Right lobe of liver (tissue), 6 donors: ENCODE results near the gene FBXW5. TPM values are rescaled to one million over a fixed set of nuclear protein-coding genes. Genes with fewer than 3 reads are reported as not detected.

Experiments
- ATAC-seq, 4 donors: fragments of 200-7000 bp; cut with Tn5 transposase; one replicate each; pipeline ENCODE4 v1.9.1; 2020; ENCODE audit warnings: mild to moderate bottlenecking in 4 of 4, moderate library complexity in 4 of 4
- DNase-seq, 3 donors: peaks; one replicate each; pipeline ENCODE4 v3.0.0-alpha.2; 2020
- H3K27ac ChIP-seq, 3 donors: fragments of 200-600 bp; one replicate each; pipeline ENCODE4 v1.8.0; 2022
- H3K27me3 ChIP-seq, 2 donors: fragments of 200-600 bp; one replicate each; pipeline ENCODE4 v1.8.0; 2022
- H3K36me3 ChIP-seq, 4 donors: fragments of 200-600 bp; sonication (generic) in 1 of 4; one replicate each; pipeline versions ENCODE4 v1.5.1 to v1.8.0; 2017 to 2022; ENCODE audit warnings: control low read depth in 1 of 4
- H3K4me1 ChIP-seq, 4 donors: fragments of 200-600 bp; sonication (generic) in 1 of 4; one replicate each; pipeline versions ENCODE4 v1.5.1 to v1.8.0; 2017 to 2022; ENCODE audit warnings: control low read depth in 1 of 4
- H3K4me3 ChIP-seq, 3 donors: fragments of 200-600 bp; one replicate each; pipeline ENCODE4 v1.8.0; 2022
- H3K9me3 ChIP-seq, 4 donors: fragments of 200-600 bp; sonication (generic) in 1 of 4; one replicate each; pipeline versions ENCODE4 v1.5.1 to v1.8.0; 2017 to 2022; ENCODE audit warnings: control low read depth in 1 of 4
- POLR2A ChIP-seq: fragments of 450-650 bp; IDR thresholded peaks from one replicate; pipeline ENCODE4 v1.6.1; 2017; ENCODE audit warnings: antibody characterized with exemption, mild to moderate bottlenecking
- WGBS: methylation state at CpG from one replicate; pipeline ENCODE4 v1.1.6; 2018; ENCODE audit warnings: low coverage, low lambda C conversion rate; ENCODE audit not compliant: insufficient coverage; ENCODE audit errors: missing lambda C conversion rate; 5-methylcytosine and 5-hydroxymethylcytosine counted together
- intact Hi-C, 2 donors: fragments of 100-400 bp; cut with DNase I; formaldehyde crosslinking; loops; one replicate each; pipeline versions ENCODE4 v1.11.2 to v1.14.1; 2022
- total RNA-seq, 6 experiments: library from RNA; depleted of rRNA in 2 of 6; stranded (reverse); fragments of >200 nt in 2 of 6; fragmentation: NEBNext Ultra II Directional in 3 of 6; extraction: Animal tissue kit (Norgen Biotek cat#: 25700) in 3 of 6; gene quantifications; one replicate each; pipeline versions ENCODE4 v1.1.0 to v1.2.4, GENCODE V29; 2016 to 2023
- TF ChIP-seq, protein P1 (sequence below), 4 donors: fragments of 200-600 bp in 3 of 4; fragments of 450-650 bp in 1 of 4; IDR thresholded peaks; one replicate each; pipeline versions ENCODE4 v1.5.1 to v1.8.0; 2016 to 2022; ENCODE audit warnings: antibody characterized with exemption in 4 of 4, mild to moderate bottlenecking in 2 of 4
- donor health status: DM: no; HTN: yes; CAD: no.
- donor health status: DM: no; HTN: no; CAD: no.
- donor health status: DM: no; HTN: no; CAD: no.
- donor health status: DM: no; HTN: yes; CAD: no.
- donor health status: DM: no; HTN: yes; CAD: no.

The FBXW5 gene
- total RNA-seq, 6 experiments from 2014 or later: 84.0 to 290 (median 97.4) TPM

DNA sequence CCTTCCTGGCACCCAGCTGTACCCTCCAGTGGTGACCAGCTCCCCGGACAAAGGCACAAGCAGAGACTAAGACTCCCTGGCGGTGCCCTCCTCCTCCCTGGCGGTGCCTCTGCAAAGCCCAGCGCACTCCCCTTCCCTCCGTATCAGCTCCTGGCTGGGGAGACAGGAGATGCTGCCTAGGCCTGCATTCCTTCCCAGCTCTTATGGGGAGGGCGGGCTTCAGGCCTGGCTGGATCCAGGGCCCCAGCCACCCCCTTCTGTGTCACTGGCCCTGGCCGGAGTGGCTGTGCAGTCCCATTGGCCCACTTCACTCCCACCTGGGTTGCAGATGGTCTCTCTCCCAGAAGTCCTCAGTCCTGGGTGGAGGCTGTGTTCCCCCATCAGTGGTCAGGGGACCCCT is 13.9 kb upstream of the FBXW5 start:
- no peak for ATAC-seq
- Histone ChIP-seq H3K9me3 (no peaks in the 10 kb centered on the region), H3K36me3 (no peaks in the 10 kb centered on the region), H3K27ac (no peak overlapping the region), H3K4me1 (no peaks in the 10 kb centered on the region), H3K27me3 (no peaks in the 10 kb centered on the region), H3K4me3 (no peak overlapping the region)
- WGBS: no CpG with 5 or more reads among the region's 7 CpGs
- no peak for TF ChIP-seq POLR2A
- TF ChIP-seq, protein P1, sequence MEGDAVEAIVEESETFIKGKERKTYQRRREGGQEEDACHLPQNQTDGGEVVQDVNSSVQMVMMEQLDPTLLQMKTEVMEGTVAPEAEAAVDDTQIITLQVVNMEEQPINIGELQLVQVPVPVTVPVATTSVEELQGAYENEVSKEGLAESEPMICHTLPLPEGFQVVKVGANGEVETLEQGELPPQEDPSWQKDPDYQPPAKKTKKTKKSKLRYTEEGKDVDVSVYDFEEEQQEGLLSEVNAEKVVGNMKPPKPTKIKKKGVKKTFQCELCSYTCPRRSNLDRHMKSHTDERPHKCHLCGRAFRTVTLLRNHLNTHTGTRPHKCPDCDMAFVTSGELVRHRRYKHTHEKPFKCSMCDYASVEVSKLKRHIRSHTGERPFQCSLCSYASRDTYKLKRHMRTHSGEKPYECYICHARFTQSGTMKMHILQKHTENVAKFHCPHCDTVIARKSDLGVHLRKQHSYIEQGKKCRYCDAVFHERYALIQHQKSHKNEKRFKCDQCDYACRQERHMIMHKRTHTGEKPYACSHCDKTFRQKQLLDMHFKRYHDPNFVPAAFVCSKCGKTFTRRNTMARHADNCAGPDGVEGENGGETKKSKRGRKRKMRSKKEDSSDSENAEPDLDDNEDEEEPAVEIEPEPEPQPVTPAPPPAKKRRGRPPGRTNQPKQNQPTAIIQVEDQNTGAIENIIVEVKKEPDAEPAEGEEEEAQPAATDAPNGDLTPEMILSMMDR (IDR thresholded peaks at IDR 0.05): no peak
- intact Hi-C loops: no loop called here
- no peak for DNase-seq

DNA sequence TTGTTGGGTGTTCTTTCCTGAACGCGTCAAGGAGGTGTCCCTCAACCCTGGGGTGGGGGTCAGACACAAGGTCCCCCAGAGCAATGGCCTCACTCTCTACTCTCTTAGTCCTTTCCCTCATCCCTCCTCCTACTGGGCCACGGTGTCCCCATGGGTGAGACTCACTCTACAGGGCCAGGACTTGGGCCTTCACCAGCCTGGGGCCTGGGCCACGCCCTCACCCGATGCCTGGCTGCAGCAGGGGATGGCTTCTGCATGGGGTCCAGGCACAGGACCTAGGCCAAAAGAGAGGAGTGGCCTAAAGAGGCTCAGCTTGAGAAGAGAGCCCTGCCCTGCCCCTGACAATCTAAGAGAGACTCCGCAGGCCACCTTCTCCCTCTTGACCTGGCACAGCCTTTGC is 13.4 kb upstream of the FBXW5 start:
- Histone ChIP-seq H3K27me3 (no peaks in the 10 kb centered on the region), H3K4me1 (no peaks in the 10 kb centered on the region), H3K4me3 (no peak overlapping the region), H3K36me3 (no peaks in the 10 kb centered on the region), H3K27ac (no peak overlapping the region), H3K9me3 (no peaks in the 10 kb centered on the region)
- no CpG with 5 or more reads among the region's 6 CpGs for WGBS
- intact Hi-C loops: no loop called here
- TF ChIP-seq, protein P1 (IDR thresholded peaks at IDR 0.05): no peak
- no peak for TF ChIP-seq POLR2A
- no peak for ATAC-seq
- no peak for DNase-seq

DNA sequence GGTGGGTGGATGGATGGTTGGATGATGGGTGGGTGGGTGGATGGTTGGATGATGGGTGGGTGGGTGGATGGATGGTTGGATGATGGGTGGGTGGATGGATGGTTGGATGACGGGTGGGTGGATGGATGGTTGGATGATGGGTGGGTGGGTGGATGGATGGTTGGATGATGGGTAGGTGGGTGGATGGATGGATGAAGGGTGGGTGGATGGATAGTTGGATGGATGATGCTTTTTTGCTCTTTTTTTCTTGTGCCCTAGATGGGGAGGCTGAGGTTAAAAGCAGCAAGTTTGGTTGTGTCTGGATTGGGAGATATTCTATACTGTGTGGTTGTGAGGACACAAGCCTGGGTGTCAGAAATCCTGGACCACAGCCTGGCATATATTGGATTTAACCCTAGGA is 12.9 kb upstream of the FBXW5 start:
- DNase-seq (no peak), ATAC-seq (no peak)
- no peaks in the 10 kb centered on the region for H3K27me3 ChIP-seq
- TF ChIP-seq POLR2A: no peak
- TF ChIP-seq, protein P1 (IDR thresholded peaks at IDR 0.05): no peak
- 88% methylated on average over 1 of the region's 1 CpG for WGBS
- no peak overlapping the region for H3K27ac ChIP-seq
- intact Hi-C loops: no loop called here
- no peaks in the 10 kb centered on the region for H3K36me3 ChIP-seq
- no peaks in the 10 kb centered on the region for H3K9me3 ChIP-seq
- no peak overlapping the region for H3K4me3 ChIP-seq
- H3K4me1 ChIP-seq: no peaks in the 10 kb centered on the region

DNA sequence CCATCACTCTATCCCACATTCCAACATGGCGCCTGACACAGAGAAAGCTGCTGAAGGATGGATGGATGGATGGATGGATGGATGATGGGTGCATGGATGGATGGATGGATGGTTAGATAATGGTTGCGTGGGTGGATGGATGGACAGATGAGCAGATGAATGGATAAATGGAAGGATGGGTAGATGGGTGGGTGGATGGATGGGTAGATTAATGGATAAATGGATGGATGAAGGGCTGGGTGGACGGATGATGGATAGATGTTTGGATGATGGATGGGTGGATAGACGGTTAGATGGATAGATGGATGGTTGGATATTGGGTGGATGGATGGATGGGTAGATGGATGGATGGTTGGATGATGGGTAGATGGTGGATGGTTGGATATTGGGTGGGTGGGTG is 12.1 kb upstream of the FBXW5 start:
- intact Hi-C loops: no loop called here
- TF ChIP-seq POLR2A: no peak
- TF ChIP-seq, protein P1 (IDR thresholded peaks at IDR 0.05): no peak
- no peaks in the 10 kb centered on the region for H3K4me1 ChIP-seq

DNA sequence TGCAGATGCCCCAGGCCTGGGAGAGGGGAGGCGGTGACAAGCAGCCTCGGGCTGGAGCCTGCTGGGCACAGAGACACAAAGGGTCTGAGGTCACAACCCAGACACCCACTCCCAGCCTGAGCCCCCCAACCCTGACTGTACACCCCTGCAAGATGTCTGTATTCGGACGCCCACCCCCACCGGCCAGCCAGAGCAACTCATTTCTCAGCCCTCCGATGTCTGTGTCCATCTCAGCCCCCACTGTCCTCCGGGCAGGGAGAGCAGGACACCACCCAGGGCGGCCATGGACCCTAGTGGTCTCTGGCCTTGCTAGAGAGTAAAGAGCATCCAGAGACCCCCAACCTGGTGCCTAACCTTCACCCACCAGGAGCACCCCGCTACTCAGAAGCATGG is 11.4 kb upstream of the FBXW5 start:
- TF ChIP-seq, protein P1 (IDR thresholded peaks at IDR 0.05): no peak
- no peak for TF ChIP-seq POLR2A
- ATAC-seq: no peak
- Histone ChIP-seq H3K27ac (no peak overlapping the region), H3K27me3 (no peaks in the 10 kb centered on the region), H3K36me3 (no peaks in the 10 kb centered on the region), H3K4me1 (peaks cover 0 to under 1% (median 0%) of the 10 kb centered on the region in 4 donors), H3K9me3 (no peaks in the 10 kb centered on the region), H3K4me3 (no peak overlapping the region)
- 80% methylated on average over 2 of the region's 9 CpGs for WGBS
- intact Hi-C loops: no loop called here
- DNase-seq: no peak

More for the DNA sequence above, 12.1 kb upstream of the FBXW5 start:
- Histone ChIP-seq H3K4me3 (no peak overlapping the region), H3K27ac (no peak overlapping the region), H3K27me3 (no peaks in the 10 kb centered on the region), H3K9me3 (no peaks in the 10 kb centered on the region), H3K36me3 (no peaks in the 10 kb centered on the region)
- 93% methylated on average over 4 of the region's 4 CpGs for WGBS
- DNase-seq (no peak), ATAC-seq (no peak)
